Endometrium (tissue), 2 donors: ENCODE results near the gene RNF144A.
A peak's percentile ranks its signal among the peaks of the same experiment; 100 is the strongest.

Experiments
- FAIRE-seq: peaks from 2 replicates; lab custom pipeline; 2012; peaks lifted over from hg19 to GRCh38; lab: Jason Lieb, UNC
- donor health status: control.
- donor health status: control.

Gene RNF144A

DNA sequence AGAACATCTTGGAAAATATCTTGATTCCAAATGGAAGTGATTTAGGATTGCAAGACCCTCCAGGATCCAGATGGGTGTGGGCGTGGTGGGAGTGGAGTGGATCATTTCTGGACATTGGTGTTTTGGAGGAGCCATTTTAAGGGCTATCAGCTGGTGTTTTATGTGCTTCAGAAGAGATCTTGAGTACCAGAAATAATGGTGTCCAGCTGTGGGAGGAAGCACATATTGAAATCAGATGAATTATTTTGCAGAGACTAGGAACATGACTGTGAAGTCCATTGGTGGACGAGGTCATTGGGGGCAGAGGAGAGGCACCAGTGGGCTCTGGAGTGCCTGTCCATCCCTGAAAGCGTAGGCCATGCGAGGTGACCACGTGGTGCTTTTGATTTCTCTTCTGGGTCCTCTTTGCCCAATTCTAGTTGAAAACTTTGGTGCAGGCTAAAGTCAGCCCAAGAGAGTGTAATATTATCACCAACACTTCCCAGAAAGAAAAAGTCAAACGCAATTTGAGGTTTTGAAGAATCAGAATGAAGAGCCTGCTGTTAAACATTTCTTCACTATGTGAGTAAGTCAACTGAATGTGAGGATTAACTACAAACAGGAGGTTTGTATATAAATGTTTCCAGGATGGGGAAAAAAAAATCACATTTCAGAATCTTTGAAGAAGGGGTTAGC is 31.6 kb downstream of the RNF144A start:
- no peak for FAIRE-seq

DNA sequence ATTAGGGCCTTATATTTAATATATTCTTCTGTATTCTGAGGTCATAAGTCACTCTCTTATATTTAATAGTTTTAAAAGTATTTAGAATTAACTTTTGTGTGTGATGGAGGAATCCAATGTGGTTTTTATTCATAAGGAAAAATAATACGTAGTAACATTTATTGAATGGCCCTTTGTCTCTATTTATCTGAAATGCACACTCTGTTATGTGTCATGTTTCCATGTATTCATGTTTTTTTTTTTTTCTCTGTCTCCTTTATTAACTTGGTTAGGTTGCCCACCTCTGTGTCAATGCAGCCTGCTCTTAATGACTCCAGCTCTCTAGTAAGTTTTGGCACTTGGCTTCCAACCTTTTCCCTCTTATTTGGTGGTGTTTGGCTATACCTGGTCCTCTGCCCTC is 33.8 kb downstream of the RNF144A start:
- FAIRE-seq, result no peak

DNA sequence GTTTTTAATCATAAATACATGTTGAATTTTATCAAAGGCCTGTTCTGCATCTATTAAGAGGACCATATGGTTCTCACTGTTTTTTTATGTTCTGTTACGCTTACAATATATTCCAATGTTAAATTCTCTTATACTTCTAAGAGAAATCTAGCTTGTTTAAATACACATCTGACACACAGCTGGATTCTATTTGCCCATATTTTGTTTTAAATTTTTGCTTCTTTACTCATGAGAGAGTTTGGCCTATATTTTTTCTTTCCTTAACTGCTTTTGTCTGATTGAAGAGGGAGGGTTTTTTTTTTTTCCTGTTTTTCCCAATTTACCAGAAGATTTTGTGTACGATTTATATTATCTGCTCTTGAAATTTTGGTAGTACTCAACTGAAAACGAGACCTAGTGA is 34.9 kb downstream of the RNF144A start:
- FAIRE-seq, result peak; percentile 97

DNA sequence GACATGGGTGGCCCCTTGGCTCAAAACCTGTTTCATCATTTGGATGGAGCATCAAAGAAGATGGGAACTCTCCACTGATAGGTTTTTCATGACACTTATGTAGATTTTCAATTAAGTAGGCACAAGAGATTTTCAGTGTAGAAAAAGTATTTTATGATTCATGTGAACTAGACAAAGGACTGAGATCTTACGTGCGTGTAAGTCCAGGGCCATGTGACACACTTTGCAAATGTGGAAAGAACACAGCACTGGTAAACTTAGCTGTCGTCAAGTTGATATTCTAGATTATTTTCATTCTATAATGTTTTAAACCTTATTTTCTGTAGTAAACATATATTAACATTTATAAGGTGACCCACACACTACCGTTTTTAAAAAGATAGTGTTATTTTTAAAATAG is 37.4 kb downstream of the RNF144A start:
- FAIRE-seq, result no peak

DNA sequence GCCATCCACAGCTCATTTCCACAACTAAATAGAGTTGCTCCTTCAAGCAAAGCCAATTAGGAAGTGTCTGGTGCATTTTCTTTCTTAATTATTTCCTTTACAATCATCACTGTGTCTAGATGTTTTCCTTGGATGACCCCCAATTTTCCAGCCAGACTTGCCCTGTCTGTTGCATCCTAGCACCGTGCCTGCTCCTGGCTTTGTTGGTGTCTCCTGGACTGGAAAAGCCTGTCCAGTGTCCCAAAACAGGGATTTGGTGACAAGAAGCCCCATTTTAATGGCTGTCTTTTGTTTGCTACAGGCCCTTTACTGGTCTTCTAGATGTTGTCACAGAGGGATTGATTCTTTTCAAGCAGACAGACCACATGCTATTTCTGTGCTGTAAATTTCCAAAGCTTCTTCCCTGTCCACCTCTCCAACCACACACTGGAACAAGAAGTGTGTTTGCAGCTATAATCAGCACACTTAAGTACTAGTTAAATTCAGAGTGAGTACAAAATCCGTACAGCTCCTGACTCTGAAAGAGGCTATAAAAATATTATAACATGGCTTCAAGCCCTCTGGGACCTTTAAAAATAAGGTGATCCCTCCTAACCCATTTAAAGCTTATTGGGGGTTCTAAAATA is 38.4 kb downstream of the RNF144A start:
- FAIRE-seq, result no peak

DNA sequence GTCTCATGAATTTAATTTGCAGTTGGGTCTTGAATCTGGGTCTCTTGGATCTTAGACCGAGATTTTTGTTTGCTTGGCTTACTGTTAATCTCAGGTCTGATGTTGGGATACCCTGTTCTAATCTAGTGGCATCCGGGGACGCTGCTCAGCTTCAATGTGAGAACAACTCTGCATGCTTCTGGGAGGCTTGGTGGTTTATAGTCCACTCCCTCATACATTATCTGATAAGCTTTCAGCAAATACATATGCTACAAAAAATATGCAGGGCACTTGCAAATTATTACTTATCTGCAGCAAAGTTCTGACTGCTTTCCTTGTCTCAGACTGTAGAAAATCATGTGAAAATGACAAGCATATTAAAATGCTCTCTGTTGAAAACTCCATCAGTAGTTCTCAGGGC is 39.4 kb downstream of the RNF144A start:
- FAIRE-seq, result no peak

DNA sequence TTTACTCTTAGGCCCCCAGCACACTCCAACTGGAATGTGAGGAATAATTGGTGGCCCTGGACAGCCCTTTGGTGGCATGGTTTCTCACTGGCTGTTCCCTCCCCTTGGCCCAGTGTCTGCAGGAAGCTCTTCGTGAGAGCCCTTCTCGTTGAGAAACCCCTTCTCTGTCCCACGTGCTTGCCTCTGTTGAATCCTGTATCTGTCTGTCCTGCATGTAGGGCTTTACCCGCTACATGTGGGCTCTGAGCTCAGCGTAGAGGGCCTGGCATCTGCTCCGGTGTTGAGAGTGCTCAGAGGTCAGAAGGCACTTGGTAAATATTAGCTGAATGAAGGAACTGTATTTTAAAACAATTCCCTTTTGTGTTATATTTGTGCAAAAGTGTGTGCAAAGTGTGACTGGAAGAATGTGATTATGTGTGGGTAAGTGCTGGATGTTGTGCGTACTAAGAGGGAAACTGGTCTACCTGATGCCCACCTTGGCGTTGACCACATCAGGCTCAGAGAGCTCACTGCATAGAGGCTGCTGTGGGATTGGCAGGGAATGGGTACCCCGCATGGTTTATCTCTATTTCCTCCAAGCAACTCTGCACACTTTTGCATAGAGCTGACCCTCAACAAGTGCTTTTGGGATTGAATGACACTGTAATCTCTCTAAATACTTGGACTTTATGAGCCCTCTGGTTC is 40.0 kb downstream of the RNF144A start:
- no peak for FAIRE-seq

DNA sequence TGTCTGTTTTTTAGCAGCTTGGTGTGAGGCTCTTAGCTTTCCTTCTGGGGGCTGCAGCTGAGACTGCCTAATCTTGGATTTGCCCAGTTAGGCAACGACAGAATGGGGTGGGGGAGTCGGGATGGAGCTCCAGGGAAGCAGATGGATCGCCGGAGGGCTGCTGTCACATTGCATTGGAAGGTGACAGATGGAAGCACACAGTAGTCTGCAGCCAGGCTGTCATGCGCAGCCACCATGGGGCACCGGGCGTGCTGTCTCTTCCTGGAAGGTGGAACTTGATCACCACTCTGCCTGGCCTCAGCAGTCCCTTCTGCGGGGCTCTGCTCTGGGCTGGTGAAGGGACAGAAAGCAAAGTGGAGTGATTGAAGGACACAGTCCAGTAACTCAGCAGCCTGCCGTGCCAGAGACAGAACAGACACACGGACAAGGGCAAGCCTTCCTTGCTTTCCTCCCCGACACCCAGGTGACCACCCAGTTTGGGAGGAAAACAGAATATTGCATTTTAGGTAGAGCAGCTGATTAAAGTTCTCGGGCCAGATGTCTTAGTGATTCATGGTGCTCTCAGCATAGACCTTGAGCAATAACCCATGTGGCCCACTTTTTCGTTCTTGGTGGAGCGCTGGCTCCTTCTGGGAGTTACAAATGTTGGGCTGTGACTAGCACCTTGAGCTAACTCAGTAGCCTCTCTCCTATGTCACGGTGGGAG is 40.9 kb downstream of the RNF144A start:
- FAIRE-seq, result no peak

DNA sequence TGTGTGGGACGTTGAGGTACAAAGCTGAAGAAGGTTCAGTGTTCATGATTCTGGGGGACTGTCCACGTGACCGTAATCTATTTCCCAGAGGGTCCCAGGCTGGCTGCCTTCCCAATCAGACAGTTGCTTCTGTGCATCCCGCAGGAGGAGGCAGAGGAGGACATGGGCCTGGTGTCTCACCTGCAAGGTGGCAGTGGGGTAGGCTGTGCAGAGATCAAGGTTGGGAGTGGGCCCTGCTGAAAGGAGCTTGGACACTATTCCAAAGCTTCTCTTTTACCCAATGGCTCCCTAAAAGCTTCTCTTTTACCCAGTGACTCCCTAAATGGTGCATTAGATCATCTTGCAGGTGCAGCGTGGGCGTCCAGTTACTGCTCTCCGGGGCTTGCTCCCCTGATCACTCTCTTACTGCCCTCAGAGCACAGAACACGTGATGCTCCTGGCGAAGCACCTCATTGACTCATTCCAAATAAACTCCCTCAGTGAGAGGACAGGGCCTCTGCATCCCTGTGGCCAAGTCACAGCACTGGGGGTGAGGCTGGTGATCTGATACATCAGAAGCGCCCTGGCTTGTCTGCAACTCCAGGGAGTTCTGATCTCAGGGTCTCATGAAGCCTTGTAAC is 41.5 kb downstream of the RNF144A start:
- no peak for FAIRE-seq

DNA sequence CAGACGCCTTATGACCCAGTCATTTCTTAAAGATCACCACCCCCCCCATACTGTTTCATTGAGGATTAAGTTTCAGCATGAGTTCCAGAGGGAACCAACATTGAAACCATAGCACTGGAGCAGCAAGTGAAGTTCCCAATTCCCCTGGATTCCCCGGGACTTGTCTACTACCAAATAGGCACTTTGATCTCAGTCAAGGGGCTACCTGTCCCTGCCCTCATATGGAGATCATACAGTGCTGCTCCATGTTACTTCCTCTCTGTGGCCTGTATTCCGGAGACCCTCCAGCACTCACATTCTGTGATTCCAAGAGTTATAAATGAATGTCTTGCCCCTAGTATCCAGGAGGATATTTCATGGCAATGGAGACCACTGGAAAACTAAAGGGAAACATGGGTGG is 42.5 kb downstream of the RNF144A start:
- FAIRE-seq, result no peak

DNA sequence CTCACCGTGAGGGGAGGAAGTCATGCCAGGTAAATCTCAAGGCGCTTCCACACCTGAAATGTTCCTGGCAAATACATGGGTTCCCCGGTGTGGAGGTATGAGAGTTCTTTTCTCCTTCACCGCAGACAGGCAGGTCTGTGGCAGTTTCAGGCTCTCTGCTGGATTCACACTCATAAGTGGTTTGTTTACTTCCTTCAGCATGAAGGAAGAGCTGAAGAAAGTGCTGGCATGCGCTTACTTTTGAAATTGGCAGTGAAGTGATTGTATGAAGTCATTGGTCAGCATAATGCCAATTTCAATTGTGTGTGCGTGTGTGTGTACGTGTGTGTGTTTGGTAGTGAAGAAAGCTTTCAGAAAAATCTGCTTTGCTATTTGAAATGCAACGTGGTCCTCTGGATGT is 43.4 kb downstream of the RNF144A start:
- no peak for FAIRE-seq

DNA sequence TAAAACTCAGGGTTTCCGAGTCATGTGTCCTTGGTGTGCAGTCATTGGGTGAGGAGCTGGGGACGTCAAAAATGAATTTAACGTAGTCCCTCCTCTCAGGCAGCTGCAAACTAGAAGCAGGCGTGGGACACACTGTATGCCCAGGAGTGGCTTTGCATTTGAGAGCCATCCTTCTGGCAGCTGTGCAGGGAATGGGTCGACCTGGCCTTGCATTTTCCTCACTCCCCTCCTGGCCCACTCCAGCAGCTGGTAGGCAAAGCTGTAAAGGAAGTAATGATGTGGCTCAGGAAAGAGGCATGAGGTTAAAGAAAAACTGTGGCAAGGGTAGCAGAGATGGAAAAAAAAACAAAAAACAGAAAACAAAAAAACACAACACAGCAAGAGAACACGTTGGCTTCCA is 46.5 kb downstream of the RNF144A start:
- FAIRE-seq, result no peak

DNA sequence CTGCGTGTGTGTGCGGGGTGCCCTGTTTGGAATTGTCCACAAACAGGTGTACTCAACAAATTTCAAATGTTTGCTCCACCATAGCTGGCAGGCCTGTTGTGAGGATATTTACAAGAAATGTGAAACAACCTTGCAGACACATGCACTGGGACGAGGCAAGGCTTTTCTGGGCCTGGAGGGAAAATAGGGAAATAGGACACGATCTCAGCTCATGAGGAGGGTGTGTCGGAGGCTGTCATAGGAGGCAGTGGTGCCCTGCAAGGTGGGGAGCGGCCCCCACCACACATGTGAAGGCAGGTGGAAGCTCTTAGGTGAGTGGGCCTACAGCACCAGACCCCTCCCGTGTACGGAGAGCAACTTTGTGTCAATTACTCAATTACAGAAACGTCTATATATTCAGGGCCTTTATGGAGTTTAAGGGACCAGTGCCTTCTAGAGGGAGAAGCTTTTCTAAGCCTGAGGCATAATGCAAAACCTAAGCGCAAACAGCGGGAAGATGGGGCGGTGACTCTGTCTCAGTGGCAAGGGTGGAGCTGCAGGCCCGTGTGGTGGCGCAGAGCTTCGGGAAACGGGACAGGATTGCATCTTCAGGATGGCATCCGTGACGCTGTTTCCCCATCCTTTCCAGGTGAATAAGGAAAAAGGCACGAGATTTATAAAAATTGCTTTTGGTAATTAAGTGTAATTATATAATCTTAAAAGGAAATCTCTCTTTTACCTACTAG is 48.0 kb downstream of the RNF144A start:
- FAIRE-seq, result no peak

DNA sequence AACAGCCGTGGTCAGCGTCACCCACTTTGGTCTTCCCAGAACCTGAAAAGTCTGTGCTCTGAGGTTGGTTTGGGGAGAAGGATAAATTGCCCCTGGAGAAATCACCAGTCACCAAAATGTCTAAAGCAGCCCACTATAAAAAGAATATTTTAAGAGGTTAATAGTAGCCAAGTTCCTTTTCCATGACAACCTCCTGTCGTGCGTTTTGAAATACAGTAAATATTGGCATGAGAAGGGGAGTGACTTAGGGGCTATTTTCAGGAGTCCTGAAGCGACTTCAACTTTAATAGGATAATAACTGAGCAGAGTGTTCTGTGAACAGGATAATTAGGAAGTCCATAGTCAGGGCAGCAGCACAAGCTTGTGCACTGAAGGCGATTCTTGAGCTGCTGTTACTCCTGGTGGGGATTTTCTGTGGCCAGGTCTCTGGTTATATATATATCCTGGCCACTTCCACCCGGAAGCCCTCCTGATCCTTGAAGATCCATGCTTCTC is 49.3 kb downstream of the RNF144A start:
- no peak for FAIRE-seq

DNA sequence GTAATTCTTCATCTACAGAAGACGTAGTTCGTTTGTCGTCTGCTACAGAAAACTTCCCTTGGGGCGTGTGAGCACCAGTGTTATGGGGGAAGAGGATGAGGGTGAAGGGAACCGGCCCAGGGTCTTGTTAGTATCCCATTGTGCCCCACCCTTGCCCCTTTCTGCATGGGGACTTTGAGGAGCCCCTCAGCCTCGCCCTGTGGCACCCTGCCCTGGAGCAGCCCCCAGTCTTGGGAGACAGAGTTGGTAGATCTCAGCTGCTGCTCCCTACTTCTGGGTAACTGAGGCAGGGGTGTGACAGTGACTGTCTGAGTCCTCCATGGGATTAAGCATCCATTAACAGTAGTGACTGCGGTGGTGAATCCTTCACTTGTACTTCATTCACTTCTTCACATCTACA is 50.1 kb downstream of the RNF144A start:
- FAIRE-seq, result no peak

DNA sequence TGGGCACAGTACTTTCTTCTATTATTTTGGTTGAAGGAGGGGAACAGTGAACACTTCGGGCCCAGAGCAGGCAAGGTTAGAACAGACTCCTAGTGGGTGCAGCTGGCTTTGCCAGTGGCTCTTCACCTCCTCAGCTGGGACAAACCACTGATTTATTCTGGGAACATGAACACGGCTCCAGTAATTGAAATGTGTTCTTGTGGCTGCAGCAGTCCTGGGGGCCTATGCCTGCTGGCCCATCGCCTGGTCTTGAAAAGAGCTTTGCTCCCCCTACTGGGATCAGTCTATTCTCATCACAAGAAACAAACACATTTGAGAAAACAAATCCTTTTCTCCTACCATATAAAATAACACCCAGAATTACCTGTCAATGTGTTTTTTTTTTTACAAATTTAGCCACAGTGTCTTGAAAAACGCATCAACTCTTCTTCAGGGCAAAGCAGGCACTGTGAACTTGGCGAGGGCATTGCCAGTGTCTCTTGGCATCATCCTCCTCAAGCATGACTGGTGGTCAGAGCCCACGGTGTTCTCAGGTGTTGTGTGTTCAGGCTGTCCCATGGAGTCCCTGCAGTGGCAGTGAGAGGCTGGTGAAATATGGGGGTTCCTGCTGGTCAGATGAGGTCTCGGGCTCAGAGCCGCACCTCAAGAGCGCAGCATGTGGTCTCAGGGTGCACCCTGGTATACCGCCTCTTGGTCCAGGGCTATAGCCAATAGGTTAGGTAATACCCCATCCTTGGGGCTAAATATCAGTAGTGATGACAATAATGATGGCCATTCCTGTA is 51.3 kb downstream of the RNF144A start:
- no peak for FAIRE-seq

DNA sequence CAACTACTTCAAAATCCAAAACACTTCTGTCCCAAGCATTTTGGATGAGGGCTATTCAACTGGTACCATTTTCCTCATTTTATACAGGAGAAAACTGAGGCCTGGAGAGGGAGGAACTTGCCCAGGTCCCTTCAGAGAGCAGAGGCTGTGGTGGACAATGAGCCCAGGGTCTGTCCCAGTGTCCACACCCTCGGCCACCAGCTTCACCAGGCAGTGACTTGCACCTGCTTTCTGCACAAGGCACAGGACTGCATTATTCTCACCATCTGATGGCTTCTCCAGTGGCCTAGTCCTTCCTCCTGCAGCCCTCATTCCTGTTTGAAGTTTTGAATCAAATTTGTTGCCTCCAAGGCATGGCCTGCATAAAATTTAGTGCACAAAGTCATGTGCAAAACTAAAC is 53.3 kb downstream of the RNF144A start:
- FAIRE-seq, result no peak

DNA sequence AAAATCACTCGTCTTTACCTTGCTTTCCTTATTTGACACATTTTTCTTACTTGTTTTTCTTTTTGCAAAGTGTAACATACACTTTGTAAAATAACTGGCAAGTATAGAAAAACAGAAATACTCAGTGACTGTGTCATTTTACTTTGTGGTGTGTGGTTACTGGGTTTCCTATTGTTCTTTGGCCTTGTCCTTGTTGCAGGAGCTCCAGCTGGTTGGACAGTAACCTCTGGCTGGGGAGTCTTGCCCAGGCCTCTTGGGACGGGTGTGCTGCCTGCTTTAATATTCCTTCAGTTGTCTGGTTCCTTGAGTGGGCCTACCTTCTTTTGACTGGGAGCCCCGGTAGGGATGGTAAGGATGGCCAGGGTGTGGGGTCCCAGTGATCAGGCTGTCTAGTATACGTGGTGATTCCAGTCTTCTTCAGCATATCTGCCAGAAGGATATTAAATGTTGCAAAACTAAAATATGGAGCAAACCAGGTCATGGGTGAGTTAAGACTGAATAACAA is 53.8 kb downstream of the RNF144A start:
- FAIRE-seq, result no peak

DNA sequence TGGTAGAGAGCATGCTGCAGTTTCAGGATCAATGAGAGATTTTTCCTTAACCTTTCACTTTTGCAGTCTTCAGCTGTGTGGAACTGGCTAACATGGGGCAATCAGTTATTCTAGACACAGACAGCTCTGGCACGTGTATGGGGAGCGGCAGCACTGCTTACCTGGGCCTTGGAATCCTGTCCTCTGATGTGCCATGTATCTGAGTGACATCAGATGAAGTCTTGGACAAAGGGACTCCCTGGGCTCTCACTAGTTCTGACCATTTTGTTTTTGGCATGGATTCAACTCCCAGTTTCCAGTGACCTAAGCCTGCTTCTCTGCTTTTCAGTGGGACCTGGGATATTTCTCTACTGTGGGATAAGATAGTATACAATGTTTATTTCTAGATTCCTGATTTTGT is 54.3 kb downstream of the RNF144A start:
- no peak for FAIRE-seq

DNA sequence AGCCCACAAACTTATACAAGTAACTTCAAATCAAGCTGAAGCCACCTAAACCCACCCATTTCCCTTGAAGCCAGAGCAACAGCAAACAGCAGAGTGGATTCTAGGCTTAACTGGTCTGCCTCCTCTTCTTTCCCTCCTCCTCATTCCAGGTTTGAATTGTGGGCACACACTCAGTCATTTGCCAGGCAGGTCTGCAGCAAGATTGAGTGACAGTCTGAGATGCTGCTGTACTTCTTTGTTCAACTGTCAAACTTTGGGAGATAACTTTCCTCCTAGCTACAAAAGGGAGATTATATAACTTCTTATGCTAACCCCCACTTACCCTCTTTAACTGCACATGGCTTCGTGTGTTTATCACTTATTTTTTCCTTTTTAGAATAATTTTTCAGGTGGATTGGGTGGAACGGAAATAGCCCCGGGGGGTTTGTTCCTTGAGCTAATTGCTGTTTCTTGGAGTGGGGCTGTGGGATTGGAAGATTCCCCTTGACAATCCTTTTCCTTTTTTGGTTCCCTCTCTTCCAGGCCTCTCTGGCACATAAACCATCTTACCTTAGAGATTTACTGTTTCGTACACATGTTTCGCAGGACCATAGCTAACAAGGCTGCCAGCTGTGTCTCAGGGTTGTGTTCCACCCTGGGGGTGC is 55.0 kb downstream of the RNF144A start:
- no peak for FAIRE-seq
